Lower lobe of right lung (tissue), 2 donors: ENCODE results near the gene HNF1B. TPM values are rescaled to one million over a fixed set of nuclear protein-coding genes. Genes with fewer than 3 reads are reported as not detected.
"Not testable (repeated sequence)": the region's sequence is repeated elsewhere in the genome, so short reads cannot be mapped to it uniquely, and the experiment has no call there.

Source experiments
- ATAC-seq, 2 donors: fragments of 200-7000 bp; cut with Tn5 transposase; one replicate each; pipeline ENCODE4 v1.9.1; 2020 to 2022; ENCODE audit warnings: mild to moderate bottlenecking in 2 of 2, moderate library complexity in 2 of 2
- DNase-seq: peaks from one replicate; pipeline ENCODE4 v3.0.0-alpha.2; 2020
- H3K27ac ChIP-seq: fragments of 200-600 bp; one replicate; pipeline ENCODE4 v1.8.0; 2022
- H3K27me3 ChIP-seq: fragments of 200-600 bp; one replicate; pipeline ENCODE4 v1.8.0; 2022; ENCODE audit warnings: low read depth
- H3K36me3 ChIP-seq: fragments of 200-600 bp; one replicate; pipeline ENCODE4 v1.8.0; 2022; ENCODE audit warnings: mild to moderate bottlenecking
- H3K4me1 ChIP-seq: fragments of 200-600 bp; one replicate; pipeline ENCODE4 v1.8.0; 2022
- H3K4me3 ChIP-seq: fragments of 200-600 bp; one replicate; pipeline ENCODE4 v1.8.0; 2022; ENCODE audit warnings: mild to moderate bottlenecking
- H3K9me3 ChIP-seq: fragments of 200-600 bp; one replicate; pipeline ENCODE4 v1.8.0; 2022
- intact Hi-C: fragments of 100-400 bp; cut with DNase I; formaldehyde crosslinking; loops from one replicate; pipeline ENCODE4 v1.11.0; 2022
- total RNA-seq: library from RNA; stranded (reverse); fragmentation: NEBNext Ultra II Directional; extraction: Animal tissue kit (Norgen Biotek cat#: 25700); gene quantifications from one replicate; pipeline ENCODE4 v1.2.1, GENCODE V29; 2021
- TF ChIP-seq, protein P1 (sequence below): fragments of 200-600 bp; IDR thresholded peaks from one replicate; pipeline ENCODE4 v1.8.0; 2022; ENCODE audit warnings: antibody characterized with exemption, mild to moderate bottlenecking
- donor health status: DM: no; HTN: yes; CAD: no; lungs with severe emphysema.

The HNF1B gene
- total RNA-seq, 1 donor from 2014 or later = 15.2 TPM

GRCh38 chr17:37693328-37693727, 51.5 kb downstream of the HNF1B start:
- no peaks in the 10 kb centered on the region for H3K9me3 ChIP-seq

GRCh38 chr17:37691807-37692206, 53.1 kb downstream of the HNF1B start:
- ATAC-seq (no peak), DNase-seq (no peak)
- Histone ChIP-seq H3K9me3 (no peaks in the 10 kb centered on the region), H3K4me3 (no peak overlapping the region), H3K27me3 (no peaks in the 10 kb centered on the region), H3K36me3 (peaks cover 3% of the 10 kb centered on the region), H3K4me1 (no peaks in the 10 kb centered on the region), H3K27ac (no peak overlapping the region)
- TF ChIP-seq, protein P1, sequence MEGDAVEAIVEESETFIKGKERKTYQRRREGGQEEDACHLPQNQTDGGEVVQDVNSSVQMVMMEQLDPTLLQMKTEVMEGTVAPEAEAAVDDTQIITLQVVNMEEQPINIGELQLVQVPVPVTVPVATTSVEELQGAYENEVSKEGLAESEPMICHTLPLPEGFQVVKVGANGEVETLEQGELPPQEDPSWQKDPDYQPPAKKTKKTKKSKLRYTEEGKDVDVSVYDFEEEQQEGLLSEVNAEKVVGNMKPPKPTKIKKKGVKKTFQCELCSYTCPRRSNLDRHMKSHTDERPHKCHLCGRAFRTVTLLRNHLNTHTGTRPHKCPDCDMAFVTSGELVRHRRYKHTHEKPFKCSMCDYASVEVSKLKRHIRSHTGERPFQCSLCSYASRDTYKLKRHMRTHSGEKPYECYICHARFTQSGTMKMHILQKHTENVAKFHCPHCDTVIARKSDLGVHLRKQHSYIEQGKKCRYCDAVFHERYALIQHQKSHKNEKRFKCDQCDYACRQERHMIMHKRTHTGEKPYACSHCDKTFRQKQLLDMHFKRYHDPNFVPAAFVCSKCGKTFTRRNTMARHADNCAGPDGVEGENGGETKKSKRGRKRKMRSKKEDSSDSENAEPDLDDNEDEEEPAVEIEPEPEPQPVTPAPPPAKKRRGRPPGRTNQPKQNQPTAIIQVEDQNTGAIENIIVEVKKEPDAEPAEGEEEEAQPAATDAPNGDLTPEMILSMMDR = no peak
- intact Hi-C loops = no loop called here

More at GRCh38 chr17:37693328-37693727, 51.5 kb downstream of the HNF1B start:
- H3K27me3 ChIP-seq = no peaks in the 10 kb centered on the region
- no peak overlapping the region for H3K4me3 ChIP-seq
- DNase-seq = no peak
- no peak overlapping the region for H3K27ac ChIP-seq
- intact Hi-C loops = no loop called here
- no peaks in the 10 kb centered on the region for H3K4me1 ChIP-seq
- no peak for ATAC-seq
- TF ChIP-seq, protein P1 = no peak
- peaks cover 7% of the 10 kb centered on the region for H3K36me3 ChIP-seq

DNA sequence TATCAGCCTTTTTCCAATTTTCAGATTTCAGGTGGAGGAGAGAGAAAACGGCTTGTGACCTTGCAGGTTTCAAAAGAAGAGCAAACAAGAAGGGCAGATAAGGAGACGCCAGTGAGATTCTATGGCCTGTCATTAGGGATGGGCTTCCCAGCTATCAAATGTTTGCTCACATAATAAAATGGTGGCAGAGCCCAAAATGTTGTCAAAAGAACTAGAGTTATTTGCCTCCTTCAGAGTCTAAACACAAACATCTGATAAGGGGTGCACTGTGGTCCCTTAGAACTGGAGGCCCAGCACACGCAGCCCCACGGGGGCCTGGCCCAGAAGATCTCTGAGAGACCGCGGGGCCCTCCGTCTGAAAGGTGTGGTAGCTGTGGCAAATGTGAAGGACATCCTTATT, 55.5 kb downstream of the HNF1B start:
- TF ChIP-seq, protein P1 = no peak
- Histone ChIP-seq H3K27ac (no peak overlapping the region), H3K27me3 (no peaks in the 10 kb centered on the region), H3K4me1 (no peaks in the 10 kb centered on the region), H3K36me3 (peaks cover 3% of the 10 kb centered on the region), H3K9me3 (no peaks in the 10 kb centered on the region), H3K4me3 (no peak overlapping the region)
- DNase-seq = no peak
- ATAC-seq = no peak
- intact Hi-C loops = no loop called here

DNA sequence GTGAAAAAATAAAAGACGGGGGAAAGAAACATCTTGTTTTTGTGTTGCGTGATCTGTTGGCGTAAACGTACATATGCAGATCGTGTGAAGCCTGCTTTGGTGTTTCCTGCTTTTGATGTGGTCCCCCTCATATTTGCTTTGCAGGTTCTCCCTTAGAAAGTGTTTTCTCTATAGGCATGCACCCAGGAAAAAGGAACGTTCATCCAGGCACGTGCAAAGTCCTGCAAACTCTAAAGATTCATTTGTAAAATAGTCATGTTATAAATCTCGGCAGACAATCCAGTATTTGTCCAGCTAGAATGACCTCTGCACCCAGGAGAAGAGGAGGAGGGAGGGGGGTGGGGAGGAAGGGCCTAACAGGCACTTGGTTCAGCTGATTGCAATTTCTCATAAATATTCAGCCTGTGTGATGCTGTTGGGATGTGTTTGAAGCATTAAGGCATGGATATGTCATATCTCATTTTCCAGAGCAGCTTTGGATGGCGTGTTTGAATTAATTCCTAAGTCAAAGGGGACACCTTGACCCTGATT, 61.3 kb downstream of the HNF1B start:
- H3K4me1 ChIP-seq = no peaks in the 10 kb centered on the region
- intact Hi-C loops = no loop called here
- H3K27ac ChIP-seq = no peak overlapping the region
- H3K36me3 ChIP-seq = no peaks in the 10 kb centered on the region
- H3K27me3 ChIP-seq = no peaks in the 10 kb centered on the region
- H3K9me3 ChIP-seq = peaks cover 2% of the 10 kb centered on the region
- no peak overlapping the region for H3K4me3 ChIP-seq
- TF ChIP-seq, protein P1 = no peak
- ATAC-seq = no peak
- no peak for DNase-seq

GRCh38 chr17:37682007-37682406, 62.9 kb downstream of the HNF1B start:
- no peaks in the 10 kb centered on the region for H3K27me3 ChIP-seq
- H3K9me3 ChIP-seq = peaks cover 3% of the 10 kb centered on the region
- H3K4me3 ChIP-seq = no peak overlapping the region
- H3K36me3 ChIP-seq = no peaks in the 10 kb centered on the region
- DNase-seq (no peak), ATAC-seq (no peak)
- H3K4me1 ChIP-seq = no peaks in the 10 kb centered on the region
- TF ChIP-seq, protein P1 = no peak
- intact Hi-C loops = no loop called here
- no peak overlapping the region for H3K27ac ChIP-seq

- H3K4me3 ChIP-seq, H3K27me3 ChIP-seq, DNase-seq, H3K27ac ChIP-seq, ATAC-seq, intact Hi-C loops, H3K9me3 ChIP-seq, H3K36me3 ChIP-seq, H3K4me1 ChIP-seq: not testable (repeated sequence)
Observed at GRCh38 chr17:37679995-37680394, 64.9 kb downstream of the HNF1B start.
